SKM-1 treated with dmso at 0.1 percent for 144 hours (cell line): ENCODE data around the gene AQP6.
A peak's percentile ranks its signal among the peaks of the same experiment; 100 is the strongest.
"Not testable (repeated sequence)": the region's sequence is repeated elsewhere in the genome, so short reads cannot be mapped to it uniquely, and the experiment has no call there.

Experiments used
- DNase-seq: peaks from one replicate; lab custom pipeline; 2025; ENCODE audit not compliant: unreplicated experiment; lab: John Stamatoyannopoulos, UW

The AQP6 gene

GRCh38 chr12:49969651-49970429, 2.9 kb upstream of the AQP6 start:
- no peak for DNase-seq

- DNase-seq = no peak
Measured at GRCh38 chr12:49970658-49971057, 2.1 kb upstream of the AQP6 start.

GRCh38 chr12:49971141-49971540, 1.6 kb upstream of the AQP6 start:
- no peak for DNase-seq

GRCh38 chr12:49972129-49972528, 618 bp upstream of the AQP6 start:
- no peak for DNase-seq

- DNase-seq = no peak
Measured at GRCh38 chr12:49973361-49973830, 649 bp downstream of the AQP6 start.

- no peak for DNase-seq
Measured at GRCh38 chr12:49974231-49974675, 1.5 kb downstream of the AQP6 start.

GRCh38 chr12:49974677-49975317, 2.0 kb downstream of the AQP6 start:
- no peak for DNase-seq

- DNase-seq = no peak
Measured at GRCh38 chr12:49975318-49975761, 2.6 kb downstream of the AQP6 start.

- no peak for DNase-seq
Measured at GRCh38 chr12:49976557-49976956, 3.8 kb downstream of the AQP6 start.

GRCh38 chr12:49978125-49978524, 5.4 kb downstream of the AQP6 start:
- DNase-seq = no peak

GRCh38 chr12:49979016-49979586, 6.4 kb downstream of the AQP6 start:
- DNase-seq = no peak

GRCh38 chr12:49979791-49980190, 7.0 kb downstream of the AQP6 start:
- no peak for DNase-seq

GRCh38 chr12:49980501-49981349, 8.0 kb downstream of the AQP6 start:
- DNase-seq = no peak

GRCh38 chr12:49982246-49983087, 9.7 kb downstream of the AQP6 start:
- DNase-seq = peak; percentile 11

- DNase-seq = no peak
Measured at GRCh38 chr12:49983892-49984291, 11.1 kb downstream of the AQP6 start.

GRCh38 chr12:49984476-49985359, 12.0 kb downstream of the AQP6 start:
- DNase-seq = no peak

- DNase-seq = no peak
Measured at GRCh38 chr12:49985981-49986380, 13.2 kb downstream of the AQP6 start.

GRCh38 chr12:49986476-49986875, 13.7 kb downstream of the AQP6 start:
- DNase-seq = not testable (repeated sequence)

- peak; percentile 63 for DNase-seq
Measured at GRCh38 chr12:49987625-49988303, 15.0 kb downstream of the AQP6 start.
